Measurements from ENCODE around the gene PRKAG2.

DNA sequence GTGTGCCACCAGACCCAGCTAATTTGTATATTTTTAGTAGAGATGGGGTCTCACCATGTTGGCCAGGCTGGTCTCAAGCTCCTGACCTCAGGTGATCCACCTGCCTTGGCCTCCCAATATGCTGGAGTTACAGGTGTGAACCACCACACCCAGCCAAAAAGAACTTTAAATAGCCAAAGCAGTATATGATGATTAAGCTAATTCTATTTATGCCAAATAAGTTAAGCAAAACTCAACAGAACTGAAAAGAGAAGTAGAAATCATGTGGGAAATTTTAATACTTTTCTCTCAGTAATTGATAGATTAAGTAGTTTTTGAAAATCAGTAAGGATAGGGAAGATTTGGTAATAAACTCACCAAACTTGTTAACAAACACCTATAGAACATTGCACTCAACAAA is 332.7 kb downstream of the PRKAG2 start:
- TF ChIP-seq POU2F2 (IDR thresholded peaks at IDR 0.05; ENCODE audit: low read depth, low read length) (no peak), PAX5 (IDR thresholded peaks at IDR 0.05; ENCODE audit: insufficient read depth, low read length, severe bottlenecking) (no peak), POLR2AphosphoS5 (IDR thresholded peaks at IDR 0.05; ENCODE audit: low read depth, low read length) (no peak)

Data from GM12891 (cell line).